Progenitor cell of endocrine pancreas (in vitro differentiated cells): ENCODE measurements around the gene PPM1H. TPM values are rescaled to one million over a fixed set of nuclear protein-coding genes. Genes with fewer than 3 reads are reported as not detected.
"Not testable (repeated sequence)": the region's sequence is repeated elsewhere in the genome, so short reads cannot be mapped to it uniquely, and the experiment has no call there.

Experiments used
- DNase-seq: peaks from one replicate; pipeline ENCODE4 v3.0.0; 2021; ENCODE audit warnings: low spot score; ENCODE audit not compliant: unreplicated experiment
- H3K27ac Mint-ChIP-seq: 2 replicates; pipeline ENCODE4 v1.8.0; 2021; ENCODE audit warnings: mild to moderate bottlenecking, moderate library complexity, mixed read lengths
- H3K27me3 Mint-ChIP-seq: 2 replicates; pipeline ENCODE4 v1.8.0; 2021; ENCODE audit warnings: mixed read lengths
- H3K36me3 Mint-ChIP-seq: 2 replicates; pipeline ENCODE4 v1.8.0; 2022; ENCODE audit warnings: mixed read lengths; ENCODE audit not compliant: insufficient read depth
- H3K4me1 Mint-ChIP-seq: 2 replicates; pipeline ENCODE4 v1.8.0; 2021; ENCODE audit warnings: low read depth, mixed read lengths
- H3K4me3 Mint-ChIP-seq: 2 replicates; pipeline ENCODE4 v1.8.0; 2021; ENCODE audit warnings: low read depth, mild to moderate bottlenecking, moderate library complexity, mixed read lengths
- H3K9me3 Mint-ChIP-seq: 2 replicates; pipeline ENCODE4 v1.8.0; 2021; ENCODE audit warnings: low read depth, mixed read lengths
- CTCF ChIP-seq: fragments of 200-600 bp; sonication (generic); IDR thresholded peaks from one replicate; pipeline ENCODE4 v1.5.0; 2021; ENCODE audit warnings: antibody characterized with exemption, mild to moderate bottlenecking; ENCODE audit not compliant: unreplicated experiment
- total RNA-seq: library from RNA; stranded (reverse); gene quantifications from 2 replicates; pipeline ENCODE4 v1.2.1, GENCODE V29; 2021

PPM1H gene
- total RNA-seq, 1 donor from 2014 or later, result 25.4 TPM

GRCh38 chr12:62950317-62950716 lies 15.4 kb upstream of the PPM1H start:
- no peaks in the 10 kb centered on the region for H3K36me3 Mint-ChIP-seq
- no peaks in the 10 kb centered on the region for H3K4me1 Mint-ChIP-seq
- H3K27ac Mint-ChIP-seq, result no peak overlapping the region
- no peak overlapping the region for H3K4me3 Mint-ChIP-seq
- DNase-seq, result no peak
- no peak for TF ChIP-seq CTCF
- H3K27me3 Mint-ChIP-seq, result no peaks in the 10 kb centered on the region
- peaks cover 12% of the 10 kb centered on the region for H3K9me3 Mint-ChIP-seq

GRCh38 chr12:62948123-62948522 lies 13.2 kb upstream of the PPM1H start:
- no peak for DNase-seq
- no peak overlapping the region for H3K4me3 Mint-ChIP-seq

GRCh38 chr12:62947364-62947763 lies 12.4 kb upstream of the PPM1H start:
- Mint-ChIP-seq H3K27me3 (peaks cover 10% of the 10 kb centered on the region), H3K27ac (no peak overlapping the region), H3K4me3 (no peak overlapping the region), H3K9me3 (peaks cover 12% of the 10 kb centered on the region), H3K36me3 (no peaks in the 10 kb centered on the region), H3K4me1 (peaks cover 7% of the 10 kb centered on the region)
- no peak for DNase-seq
- no peak for TF ChIP-seq CTCF

More at GRCh38 chr12:62948123-62948522, 13.2 kb upstream of the PPM1H start:
- peaks cover 10% of the 10 kb centered on the region for H3K27me3 Mint-ChIP-seq
- TF ChIP-seq CTCF, result no peak
- H3K27ac Mint-ChIP-seq, result no peak overlapping the region
- peaks cover 2% of the 10 kb centered on the region for H3K4me1 Mint-ChIP-seq
- H3K9me3 Mint-ChIP-seq, result peaks cover 12% of the 10 kb centered on the region
- H3K36me3 Mint-ChIP-seq, result no peaks in the 10 kb centered on the region

- TF ChIP-seq CTCF, result no peak
- no peak for DNase-seq
- no peak overlapping the region for H3K27ac Mint-ChIP-seq
- H3K4me1 Mint-ChIP-seq, result peaks cover 16% of the 10 kb centered on the region
- H3K4me3 Mint-ChIP-seq, result no peak overlapping the region
- peaks cover 10% of the 10 kb centered on the region for H3K27me3 Mint-ChIP-seq
- peaks cover 4% of the 10 kb centered on the region for H3K9me3 Mint-ChIP-seq
- H3K36me3 Mint-ChIP-seq, result no peaks in the 10 kb centered on the region
Observed at GRCh38 chr12:62943779-62944395, 8.9 kb upstream of the PPM1H start.

GRCh38 chr12:62942316-62942715 lies 7.4 kb upstream of the PPM1H start:
- not testable (repeated sequence) for H3K4me3 Mint-ChIP-seq, H3K27me3 Mint-ChIP-seq, H3K27ac Mint-ChIP-seq, H3K36me3 Mint-ChIP-seq, H3K9me3 Mint-ChIP-seq, DNase-seq
- peaks cover 16% of the 10 kb centered on the region for H3K4me1 Mint-ChIP-seq

- Mint-ChIP-seq H3K4me1 (peaks cover 24% of the 10 kb centered on the region), H3K9me3 (no peaks in the 10 kb centered on the region), H3K27me3 (peaks cover 3% of the 10 kb centered on the region), H3K27ac (peak overlapping the region; percentile 96), H3K36me3 (no peaks in the 10 kb centered on the region), H3K4me3 (peak overlapping the region; percentile 96)
- TF ChIP-seq CTCF, result no peak
- no peak for DNase-seq
Observed at GRCh38 chr12:62934239-62934798, 631 bp downstream of the PPM1H start.
